ENCODE measurements around the gene MOGAT1.
"Not testable (repeated sequence)": the region's sequence is repeated elsewhere in the genome, so short reads cannot be mapped to it uniquely, and the experiment has no call there.

The MOGAT1 gene

GRCh38 chr2:222715742-222716141 is 44.3 kb downstream of the MOGAT1 start:
- TF ChIP-seq CTCF (conservative IDR thresholded peaks at IDR 0.05; ENCODE audit: low read depth, low read length): no peak
- no peak for DNase-seq (ENCODE audit: low read depth)
- H3K4me3 ChIP-seq (ENCODE audit: low read depth, low read length): no peak overlapping the region

DNA sequence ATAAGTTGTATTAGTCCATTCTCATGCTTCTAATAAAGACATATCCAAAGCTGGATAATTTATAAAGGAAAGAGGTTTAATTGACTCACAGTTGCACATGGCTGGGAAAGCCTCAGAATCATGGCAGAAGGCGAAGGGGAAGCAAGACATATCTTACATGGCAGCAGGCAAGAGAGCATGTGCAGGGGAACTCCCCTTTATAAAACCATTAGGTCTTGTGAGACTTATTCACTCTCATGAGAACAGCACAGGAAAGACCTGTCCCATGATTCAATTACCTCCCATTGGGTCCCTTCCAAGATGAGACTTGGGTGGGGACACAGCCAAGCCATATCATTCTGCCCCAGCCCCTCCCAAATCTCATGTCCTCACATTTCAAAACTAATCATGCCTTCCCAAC is 48.3 kb downstream of the MOGAT1 start:
- not testable (repeated sequence) for DNase-seq (ENCODE audit: low read depth); H3K4me3 ChIP-seq (ENCODE audit: low read depth, low read length)

- DNase-seq (ENCODE audit: low read depth); H3K4me3 ChIP-seq (ENCODE audit: low read depth, low read length): not testable (repeated sequence)
These were observed 50.1 kb downstream of the MOGAT1 start for GRCh38 chr2:222721597-222721996.

DNA sequence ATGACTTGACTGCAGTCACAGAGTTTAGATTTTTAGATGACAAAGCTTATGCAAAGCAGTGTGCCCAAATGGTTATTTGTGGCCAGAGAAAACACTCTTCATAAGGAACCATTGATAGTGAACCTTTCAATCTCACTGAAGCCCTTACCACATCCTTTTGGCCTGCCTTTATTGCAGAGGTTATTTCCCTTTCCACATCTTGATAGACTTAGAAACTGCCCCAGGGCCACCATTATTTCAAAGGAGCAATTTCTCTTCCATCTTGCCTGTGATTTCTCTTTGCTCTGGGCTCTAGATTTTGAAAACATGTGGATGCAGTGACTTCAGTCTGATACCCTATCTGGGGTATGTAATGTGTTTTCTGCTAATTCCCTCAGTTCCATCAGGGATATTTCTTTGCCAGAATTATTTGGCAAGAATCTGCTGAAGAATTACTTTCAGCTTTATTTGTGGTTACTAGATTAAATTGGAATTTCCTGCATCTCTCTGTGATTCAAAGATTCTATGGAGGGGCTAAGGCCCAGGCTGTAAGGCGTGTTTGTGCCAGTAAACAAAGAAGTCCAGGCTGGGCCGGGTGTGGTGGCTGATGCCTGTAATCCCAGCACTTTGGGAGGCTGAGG is 51.0 kb downstream of the MOGAT1 start:
- DNase-seq (ENCODE audit: low read depth): peak; percentile 68
- H3K4me3 ChIP-seq (ENCODE audit: low read depth, low read length): no peak overlapping the region
- no peak for TF ChIP-seq CTCF (conservative IDR thresholded peaks at IDR 0.05; ENCODE audit: low read depth, low read length)

DNA sequence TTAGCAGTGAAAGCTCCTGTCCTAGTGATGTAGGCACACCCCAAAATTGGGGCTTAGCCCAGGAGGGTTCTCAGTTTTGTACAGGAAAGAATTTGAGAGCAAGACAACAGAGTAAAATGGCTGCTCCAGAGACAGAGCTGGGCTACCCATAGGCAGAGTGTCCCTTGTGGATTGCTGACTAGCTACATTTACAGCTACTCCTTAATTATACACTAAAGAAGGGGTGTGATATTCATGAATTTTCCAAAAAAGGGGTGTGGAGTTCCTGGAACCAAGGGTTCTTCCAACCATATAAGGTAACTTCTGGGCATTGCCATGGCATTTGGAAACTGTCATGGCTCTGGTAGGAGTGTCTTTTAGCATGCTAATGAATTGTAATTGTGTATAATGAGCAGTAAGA is 52.8 kb downstream of the MOGAT1 start:
- H3K4me3 ChIP-seq (ENCODE audit: low read depth, low read length): no peak overlapping the region
- DNase-seq (ENCODE audit: low read depth): no peak
- no peak for TF ChIP-seq CTCF (conservative IDR thresholded peaks at IDR 0.05; ENCODE audit: low read depth, low read length)

- H3K4me3 ChIP-seq (ENCODE audit: low read depth, low read length): no peak overlapping the region
- DNase-seq (ENCODE audit: low read depth): no peak
- TF ChIP-seq CTCF (conservative IDR thresholded peaks at IDR 0.05; ENCODE audit: low read depth, low read length): no peak
These were observed 57.2 kb downstream of the MOGAT1 start for GRCh38 chr2:222728621-222729020.

DNA sequence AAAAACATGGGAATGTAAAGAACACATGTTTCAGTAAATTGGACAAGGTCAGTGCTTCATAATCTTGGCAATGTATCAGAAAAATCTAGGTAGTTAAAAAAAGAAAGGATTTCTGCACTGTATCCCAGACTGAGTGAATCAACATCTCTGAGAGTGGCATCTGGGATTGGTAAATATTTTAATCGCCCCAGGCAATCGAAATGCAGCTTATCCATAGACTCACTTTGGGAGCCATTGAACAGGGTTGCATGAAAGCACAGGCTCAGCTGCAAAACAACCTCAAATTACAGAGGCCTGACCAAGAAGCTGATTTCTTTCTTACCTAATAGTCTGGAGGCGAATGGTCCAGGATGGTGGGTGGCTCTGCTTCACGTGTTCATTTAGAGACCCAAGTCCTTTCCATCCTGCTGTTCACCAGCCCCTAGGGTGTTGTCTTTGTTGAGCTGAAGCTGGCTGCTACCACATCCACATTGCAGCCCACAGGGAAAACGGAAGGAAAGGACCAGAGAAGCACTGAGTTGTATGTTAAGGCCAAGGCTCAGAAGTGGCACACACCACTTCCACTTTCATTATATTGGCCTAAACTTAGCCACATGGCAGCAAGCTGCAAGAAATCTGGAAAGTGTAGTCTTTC is 59.0 kb downstream of the MOGAT1 start:
- TF ChIP-seq CTCF (conservative IDR thresholded peaks at IDR 0.05; ENCODE audit: low read depth, low read length): no peak
- no peak for DNase-seq (ENCODE audit: low read depth)
- no peak overlapping the region for H3K4me3 ChIP-seq (ENCODE audit: low read depth, low read length)

DNA sequence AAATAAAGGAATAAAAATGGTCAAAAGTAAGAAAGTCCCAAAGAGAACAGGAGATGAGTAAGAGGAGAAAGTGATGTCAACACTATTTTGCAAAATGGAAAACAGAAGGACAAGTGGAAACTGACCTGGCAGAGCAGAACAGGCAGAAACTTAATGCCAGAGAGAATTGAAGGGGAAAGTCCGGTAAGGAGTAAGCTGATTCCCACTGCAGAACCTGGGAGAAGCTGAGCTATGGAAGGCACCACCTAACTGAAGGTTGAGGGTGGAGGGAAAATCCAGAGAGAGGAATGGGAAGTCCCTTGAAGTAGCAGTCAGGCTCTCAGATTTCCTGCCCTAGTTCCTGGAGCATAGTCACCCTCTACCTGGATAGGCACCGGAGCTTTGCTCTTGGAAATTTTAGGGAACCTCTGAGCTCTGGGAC is 59.8 kb downstream of the MOGAT1 start:
- no peak for DNase-seq (ENCODE audit: low read depth)
- TF ChIP-seq CTCF (conservative IDR thresholded peaks at IDR 0.05; ENCODE audit: low read depth, low read length): no peak
- no peak overlapping the region for H3K4me3 ChIP-seq (ENCODE audit: low read depth, low read length)

All from choroid plexus epithelial cell (primary cell).